HEK293 (cell line): Measurements from ENCODE around the gene B4GALT1.

Source experiments
- KLF16 ChIP-seq: fragments of 450-650 bp; formaldehyde crosslinking; IDR thresholded peaks from 2 replicates; pipeline ENCODE4 v1.5.1; 2017; ENCODE audit warnings: missing biosample characterization, missing genetic modification characterization
- TCF7L2 ChIP-seq: IDR thresholded peaks from 2 replicates; pipeline ENCODE4 v1.6.1; 2011; ENCODE audit warnings: low read depth, mild to moderate bottlenecking, inconsistent platforms, low read length, moderate library complexity, borderline replicate concordance
- ZNF138 ChIP-seq: fragments of 450-650 bp; formaldehyde crosslinking; IDR thresholded peaks from 2 replicates; pipeline ENCODE4 v1.5.1; 2016; ENCODE audit warnings: missing biosample characterization, missing genetic modification characterization, borderline replicate concordance
- ZNF157 ChIP-seq: fragments of 450-650 bp; formaldehyde crosslinking; IDR thresholded peaks from 2 replicates; pipeline ENCODE4 v1.5.1; 2016; ENCODE audit warnings: missing biosample characterization, missing genetic modification characterization
- ZNF544 ChIP-seq: fragments of 450-650 bp; formaldehyde crosslinking; IDR thresholded peaks from 2 replicates; pipeline ENCODE4 v1.5.0; 2017; ENCODE audit warnings: missing biosample characterization, missing genetic modification characterization
- TF ChIP-seq, protein P1 (sequence below): fragments of 450-650 bp; formaldehyde crosslinking; IDR thresholded peaks from 2 replicates; pipeline ENCODE4 v1.5.1; 2016; ENCODE audit warnings: missing biosample characterization, missing genetic modification characterization
- TF ChIP-seq, protein P2 (sequence below): fragments of 450-650 bp; formaldehyde crosslinking; IDR thresholded peaks from 2 replicates; pipeline ENCODE4 v1.5.1; 2016; ENCODE audit warnings: missing biosample characterization, missing genetic modification characterization
- TF ChIP-seq, protein P3 (sequence below): fragments of 450-650 bp; formaldehyde crosslinking; IDR thresholded peaks from 2 replicates; pipeline ENCODE4; 2016; ENCODE audit warnings: missing biosample characterization, missing genetic modification characterization

DNA sequence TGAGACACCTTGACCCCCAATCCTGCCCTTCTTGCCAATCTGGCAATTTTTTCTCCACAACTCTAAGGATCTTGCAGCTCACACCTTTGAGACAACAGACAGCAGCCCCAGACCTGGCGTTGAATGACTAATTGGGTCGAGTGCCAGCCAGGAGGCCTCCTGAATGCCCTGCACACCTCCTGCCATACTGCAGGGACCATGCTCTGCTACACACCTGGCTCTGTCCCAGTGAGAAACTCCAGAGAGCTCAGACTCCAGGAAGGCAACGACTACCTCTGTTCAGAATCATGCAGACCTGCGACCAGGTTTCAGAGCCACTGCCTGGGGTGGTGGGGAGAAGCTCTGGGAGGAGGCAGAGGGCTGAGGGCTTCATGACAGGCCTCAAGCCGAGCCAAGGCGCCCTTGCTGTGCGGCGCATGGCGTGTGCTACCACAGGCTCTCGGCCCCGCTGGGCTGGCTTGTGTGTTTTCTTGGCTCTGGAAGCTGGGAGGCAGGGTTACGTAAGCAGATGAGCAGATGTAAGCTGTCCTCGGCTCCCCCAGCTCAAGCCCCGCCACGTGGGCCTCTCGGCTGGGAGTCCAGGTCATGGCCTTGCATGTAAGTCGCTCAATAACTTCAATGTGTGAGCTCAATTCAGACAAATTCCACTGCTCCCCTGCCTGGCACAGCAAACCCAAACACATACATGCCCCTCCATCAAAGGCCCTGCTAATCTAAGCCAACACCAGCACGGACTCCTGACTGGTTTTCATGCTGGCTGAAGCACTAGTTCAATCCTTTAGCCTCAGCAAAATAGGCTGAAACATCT, 27.5 kb downstream of the B4GALT1 start:
- TF ChIP-seq ZNF544 (tag by site-specific recombination) (no peak), ZNF157 (tag by site-specific recombination) (no peak), KLF16 (no peak), ZNF138 (tag by site-specific recombination) (no peak), TCF7L2 (no peak)
- TF ChIP-seq, protein P1, sequence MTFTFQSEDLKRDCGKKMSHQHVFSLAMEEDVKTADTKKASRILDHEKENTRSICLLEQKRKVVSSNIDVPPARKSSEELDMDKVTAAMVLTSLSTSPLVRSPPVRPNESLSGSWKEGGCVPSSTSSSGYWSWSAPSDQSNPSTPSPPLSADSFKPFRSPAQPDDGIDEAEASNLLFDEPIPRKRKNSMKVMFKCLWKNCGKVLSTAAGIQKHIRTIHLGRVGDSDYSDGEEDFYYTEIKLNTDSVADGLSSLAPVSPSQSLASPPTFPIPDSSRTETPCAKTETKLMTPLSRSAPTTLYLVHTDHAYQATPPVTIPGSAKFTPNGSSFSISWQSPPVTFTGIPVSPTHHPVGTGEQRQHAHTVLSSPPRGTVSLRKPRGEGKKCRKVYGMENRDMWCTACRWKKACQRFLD: no peak
- TF ChIP-seq, protein P2, sequence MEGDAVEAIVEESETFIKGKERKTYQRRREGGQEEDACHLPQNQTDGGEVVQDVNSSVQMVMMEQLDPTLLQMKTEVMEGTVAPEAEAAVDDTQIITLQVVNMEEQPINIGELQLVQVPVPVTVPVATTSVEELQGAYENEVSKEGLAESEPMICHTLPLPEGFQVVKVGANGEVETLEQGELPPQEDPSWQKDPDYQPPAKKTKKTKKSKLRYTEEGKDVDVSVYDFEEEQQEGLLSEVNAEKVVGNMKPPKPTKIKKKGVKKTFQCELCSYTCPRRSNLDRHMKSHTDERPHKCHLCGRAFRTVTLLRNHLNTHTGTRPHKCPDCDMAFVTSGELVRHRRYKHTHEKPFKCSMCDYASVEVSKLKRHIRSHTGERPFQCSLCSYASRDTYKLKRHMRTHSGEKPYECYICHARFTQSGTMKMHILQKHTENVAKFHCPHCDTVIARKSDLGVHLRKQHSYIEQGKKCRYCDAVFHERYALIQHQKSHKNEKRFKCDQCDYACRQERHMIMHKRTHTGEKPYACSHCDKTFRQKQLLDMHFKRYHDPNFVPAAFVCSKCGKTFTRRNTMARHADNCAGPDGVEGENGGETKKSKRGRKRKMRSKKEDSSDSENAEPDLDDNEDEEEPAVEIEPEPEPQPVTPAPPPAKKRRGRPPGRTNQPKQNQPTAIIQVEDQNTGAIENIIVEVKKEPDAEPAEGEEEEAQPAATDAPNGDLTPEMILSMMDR (tag by site-specific recombination): no peak
- TF ChIP-seq, protein P3, sequence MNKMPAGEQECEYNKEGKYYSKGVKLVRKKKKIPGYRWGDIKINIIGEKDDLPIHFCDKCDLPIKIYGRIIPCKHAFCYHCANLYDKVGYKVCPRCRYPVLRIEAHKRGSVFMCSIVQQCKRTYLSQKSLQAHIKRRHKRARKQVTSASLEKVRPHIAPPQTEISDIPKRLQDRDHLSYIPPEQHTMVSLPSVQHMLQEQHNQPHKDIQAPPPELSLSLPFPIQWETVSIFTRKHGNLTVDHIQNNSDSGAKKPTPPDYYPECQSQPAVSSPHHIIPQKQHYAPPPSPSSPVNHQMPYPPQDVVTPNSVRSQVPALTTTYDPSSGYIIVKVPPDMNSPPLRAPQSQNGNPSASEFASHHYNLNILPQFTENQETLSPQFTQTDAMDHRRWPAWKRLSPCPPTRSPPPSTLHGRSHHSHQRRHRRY (tag by site-specific recombination): no peak
